Right atrium auricular region (tissue), 2 donors: ENCODE measurements around the gene GLIS2. TPM values are rescaled to one million over a fixed set of nuclear protein-coding genes. Genes with fewer than 3 reads are reported as not detected.

Experiments used
- DNase-seq: peaks from one replicate; pipeline ENCODE4 v3.0.0-alpha.2; 2019; ENCODE audit warnings: low spot score
- H3K27ac ChIP-seq, 2 donors: fragments of 200-600 bp; sonication (generic); 1 replicate in 1 of 2; 2 replicates in 1 of 2; pipeline ENCODE4 v1.5.1; 2016 to 2019
- H3K27me3 ChIP-seq, 2 donors: fragments of 200-600 bp; sonication (generic); one replicate each; pipeline versions ENCODE4 v1.5.1 to v1.6.0; 2017 to 2019
- H3K36me3 ChIP-seq: fragments of 200-600 bp; sonication (generic); one replicate; pipeline ENCODE4 v1.5.1; 2016
- H3K4me1 ChIP-seq, 2 donors: fragments of 200-600 bp; sonication (generic); one replicate each; pipeline versions ENCODE4 v1.5.1 to v1.6.0; 2017 to 2019
- H3K4me3 ChIP-seq, 2 donors: fragments of 200-600 bp; sonication (generic); 1 replicate in 1 of 2; 2 replicates in 1 of 2; pipeline ENCODE4 v1.5.1; 2017 to 2019; ENCODE audit warnings: mild to moderate bottlenecking in 1 of 2, moderate library complexity in 1 of 2
- H3K9me3 ChIP-seq, 2 donors: fragments of 200-600 bp; sonication (generic); one replicate each; pipeline ENCODE4 v1.5.1; 2019
- CTCF ChIP-seq, 2 donors: fragments of 200-600 bp; sonication (generic); IDR thresholded peaks; one replicate each; pipeline ENCODE4 v1.5.1; 2019; ENCODE audit warnings: antibody characterized with exemption in 2 of 2
- total RNA-seq, 2 donors: library from RNA; depleted of rRNA; stranded (reverse); fragments of >200 nt; gene quantifications; one replicate each; pipeline ENCODE4 v1.1.0, GENCODE V29; 2016

Gene GLIS2
- total RNA-seq, 2 donors from 2014 or later: 10.3 to 16.0 TPM

GRCh38 chr16:4338712-4339299 is 22.9 kb downstream of the GLIS2 start:
- no peak for TF ChIP-seq CTCF (IDR thresholded peaks at IDR 0.05)
- peaks cover 33% of the 10 kb centered on the region for H3K36me3 ChIP-seq
- no peaks in the 10 kb centered on the region for H3K27me3 ChIP-seq
- no peaks in the 10 kb centered on the region for H3K9me3 ChIP-seq
- H3K4me3 ChIP-seq: no peak overlapping the region
- H3K4me1 ChIP-seq: peaks cover 0 to 27% of the 10 kb centered on the region in 2 donors
- peak overlapping the region; percentile 16 to 27 for H3K27ac ChIP-seq
- DNase-seq: no peak

DNA sequence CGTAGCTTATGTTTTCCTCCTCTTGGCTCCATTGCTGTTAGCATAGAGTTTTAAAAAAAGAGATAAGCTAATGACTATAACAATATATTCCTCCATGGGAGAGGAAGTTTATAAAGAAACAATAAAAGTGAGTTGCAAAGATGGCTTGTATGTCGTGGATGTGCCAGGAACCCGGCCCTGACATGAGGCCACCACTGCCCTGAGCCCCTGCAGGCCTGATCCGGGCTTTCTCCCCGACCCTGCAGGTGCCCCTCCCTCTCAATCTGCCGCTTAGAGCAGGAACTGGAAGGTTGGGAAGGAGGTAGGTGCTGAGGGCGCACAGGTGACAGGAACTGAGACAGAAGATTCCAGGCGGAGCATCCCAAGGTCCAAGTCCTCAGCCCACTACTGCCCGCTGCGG is 23.6 kb downstream of the GLIS2 start:
- peaks cover 31% of the 10 kb centered on the region for H3K36me3 ChIP-seq
- no peaks in the 10 kb centered on the region for H3K9me3 ChIP-seq
- peaks cover 0 to 27% of the 10 kb centered on the region in 2 donors for H3K4me1 ChIP-seq
- no peak overlapping the region for H3K4me3 ChIP-seq
- H3K27ac ChIP-seq: peak overlapping the region in 1 of 2 donors; percentile 27
- TF ChIP-seq CTCF (IDR thresholded peaks at IDR 0.05): no peak
- H3K27me3 ChIP-seq: no peaks in the 10 kb centered on the region
- no peak for DNase-seq

DNA sequence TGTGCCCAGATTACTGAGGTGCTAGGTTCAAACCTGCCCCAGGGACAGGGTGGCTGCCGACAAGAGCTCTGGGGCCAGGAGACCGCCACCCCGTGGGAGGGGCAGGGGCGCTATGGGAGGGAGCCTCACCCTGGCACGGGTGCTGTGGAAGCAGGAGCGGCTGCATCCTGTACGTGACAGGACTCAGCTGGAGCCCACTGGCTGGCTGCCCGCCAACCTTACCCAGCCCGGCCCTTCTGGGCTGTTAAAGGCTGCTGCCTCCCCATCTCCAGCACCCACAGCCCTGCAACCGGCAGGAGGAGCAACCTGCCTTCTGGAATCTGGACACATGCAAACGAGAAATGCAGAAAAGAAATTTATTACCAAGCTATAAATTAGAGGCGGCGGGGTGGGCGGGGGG is 24.0 kb downstream of the GLIS2 start:
- no peak for DNase-seq
- H3K36me3 ChIP-seq: peaks cover 26% of the 10 kb centered on the region

DNA sequence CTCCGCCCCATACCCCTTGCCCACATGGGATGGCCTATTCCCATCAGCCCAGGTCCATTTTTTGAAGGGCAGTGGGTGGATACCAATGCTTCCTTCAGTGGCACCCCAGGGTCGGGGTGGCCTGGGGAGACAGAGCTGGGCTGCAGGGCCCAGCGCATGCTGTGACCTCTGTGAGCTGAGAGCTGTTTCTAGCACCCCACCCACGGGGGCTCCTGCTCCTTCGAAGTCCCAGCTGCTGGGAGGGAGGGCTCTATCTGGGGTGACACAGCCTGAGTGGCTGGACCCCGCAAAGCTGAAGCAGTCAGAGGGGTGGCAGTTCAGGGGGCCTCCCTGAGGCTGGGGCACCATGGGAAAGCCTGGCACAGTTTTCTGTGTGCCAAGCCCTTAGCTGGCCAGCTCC is 24.6 kb downstream of the GLIS2 start:
- Histone ChIP-seq H3K36me3 (peaks cover 21% of the 10 kb centered on the region), H3K27me3 (no peaks in the 10 kb centered on the region), H3K9me3 (no peaks in the 10 kb centered on the region), H3K27ac (no peak overlapping the region), H3K4me3 (no peak overlapping the region), H3K4me1 (peaks cover 0 to 35% of the 10 kb centered on the region in 2 donors)
- no peak for DNase-seq
- TF ChIP-seq CTCF (IDR thresholded peaks at IDR 0.05): no peak

More for the DNA sequence above, 24.0 kb downstream of the GLIS2 start:
- Histone ChIP-seq H3K27me3 (no peaks in the 10 kb centered on the region), H3K27ac (no peak overlapping the region), H3K9me3 (no peaks in the 10 kb centered on the region), H3K4me3 (no peak overlapping the region), H3K4me1 (peaks cover 0 to 30% of the 10 kb centered on the region in 2 donors)
- TF ChIP-seq CTCF (IDR thresholded peaks at IDR 0.05): peak in 1 of 2 donors; percentile 35

DNA sequence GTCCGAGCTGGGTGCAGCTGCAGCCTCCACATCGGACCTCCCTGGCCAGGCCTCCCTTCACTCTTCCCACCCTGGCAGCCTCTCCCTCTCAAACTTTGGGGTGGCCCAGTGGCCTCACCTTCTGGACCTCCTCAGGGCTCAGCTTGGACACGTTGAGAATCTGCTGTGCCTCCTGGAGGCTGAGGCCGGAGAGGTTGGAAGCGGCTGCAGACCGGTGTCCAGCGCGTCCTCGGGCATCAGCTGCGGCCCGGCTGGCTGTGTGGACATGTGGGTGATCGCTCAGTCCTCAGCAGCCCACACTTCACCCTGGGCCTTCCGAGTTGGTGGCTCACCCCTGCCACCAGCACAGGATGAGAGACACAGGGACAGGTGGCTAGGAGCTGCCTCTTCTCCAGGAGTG is 25.4 kb downstream of the GLIS2 start:
- H3K36me3 ChIP-seq: peaks cover 13% of the 10 kb centered on the region

More for the DNA sequence above, 25.4 kb downstream of the GLIS2 start:
- Histone ChIP-seq H3K9me3 (no peaks in the 10 kb centered on the region), H3K4me3 (no peak overlapping the region), H3K27ac (no peak overlapping the region), H3K4me1 (peaks cover 0 to 40% of the 10 kb centered on the region in 2 donors), H3K27me3 (no peaks in the 10 kb centered on the region)
- no peak for TF ChIP-seq CTCF (IDR thresholded peaks at IDR 0.05)
- DNase-seq: no peak
